Cortex of kidney (tissue), 1 donor: ENCODE results near the gene KCTD13.
A peak's percentile ranks its signal among the peaks of the same experiment; 100 is the strongest.
"Not testable (repeated sequence)": the region's sequence is repeated elsewhere in the genome, so short reads cannot be mapped to it uniquely, and the experiment has no call there.

ENCODE experiments used
- DNase-seq: peaks from one replicate; lab custom pipeline; 2025; lab: John Stamatoyannopoulos, UW

KCTD13 gene, protein sequence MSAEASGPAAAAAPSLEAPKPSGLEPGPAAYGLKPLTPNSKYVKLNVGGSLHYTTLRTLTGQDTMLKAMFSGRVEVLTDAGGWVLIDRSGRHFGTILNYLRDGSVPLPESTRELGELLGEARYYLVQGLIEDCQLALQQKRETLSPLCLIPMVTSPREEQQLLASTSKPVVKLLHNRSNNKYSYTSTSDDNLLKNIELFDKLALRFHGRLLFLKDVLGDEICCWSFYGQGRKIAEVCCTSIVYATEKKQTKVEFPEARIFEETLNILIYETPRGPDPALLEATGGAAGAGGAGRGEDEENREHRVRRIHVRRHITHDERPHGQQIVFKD

DNA sequence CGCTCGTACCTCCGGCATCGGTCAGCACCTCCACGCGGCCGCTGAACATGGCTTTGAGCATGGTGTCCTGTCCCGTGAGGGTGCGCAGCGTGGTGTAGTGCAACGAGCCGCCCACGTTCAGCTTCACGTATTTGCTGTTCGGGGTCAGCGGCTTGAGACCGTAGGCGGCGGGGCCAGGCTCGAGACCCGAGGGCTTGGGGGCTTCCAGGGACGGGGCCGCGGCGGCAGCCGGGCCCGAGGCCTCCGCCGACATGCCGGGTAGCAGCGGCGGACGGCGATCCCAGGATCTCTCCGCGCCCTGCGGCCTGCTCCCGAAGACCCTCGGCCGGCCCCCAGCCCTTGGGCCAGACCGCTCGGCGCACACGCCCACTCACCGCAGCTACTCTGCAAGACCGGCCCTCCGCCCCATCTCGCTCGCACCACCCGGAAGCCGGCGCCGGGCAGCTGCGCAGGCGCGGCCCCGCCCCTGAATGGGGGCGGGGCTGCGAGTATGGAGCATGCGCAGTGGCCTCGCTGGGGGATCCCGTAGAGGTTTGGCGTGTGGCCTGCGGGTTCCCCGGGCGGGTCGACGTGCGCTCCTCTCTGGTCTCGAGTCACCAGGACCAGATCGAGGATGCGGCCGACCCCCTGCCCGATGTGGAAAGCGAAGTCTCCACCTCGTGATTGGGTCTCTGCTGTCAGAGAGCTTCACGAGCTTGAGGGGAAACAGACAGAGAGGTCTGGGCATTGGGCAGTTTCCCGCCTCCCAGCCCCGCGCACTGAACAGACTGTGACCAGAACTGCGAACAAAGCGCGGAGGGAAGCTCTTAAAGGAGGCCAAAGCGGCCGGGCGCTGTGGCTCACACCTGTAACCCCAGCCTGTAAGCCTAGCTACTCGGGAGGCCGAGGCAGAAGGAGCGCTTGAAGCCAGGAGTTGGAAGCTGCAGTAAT is at the start of gene KCTD13:
TSS of gene KCTD13 (minus strand) at position 446 of the 930 bp plus-strand sequence. CDS start at position 253, 193 bp downstream.
- peak; percentile 60 for DNase-seq

DNA sequence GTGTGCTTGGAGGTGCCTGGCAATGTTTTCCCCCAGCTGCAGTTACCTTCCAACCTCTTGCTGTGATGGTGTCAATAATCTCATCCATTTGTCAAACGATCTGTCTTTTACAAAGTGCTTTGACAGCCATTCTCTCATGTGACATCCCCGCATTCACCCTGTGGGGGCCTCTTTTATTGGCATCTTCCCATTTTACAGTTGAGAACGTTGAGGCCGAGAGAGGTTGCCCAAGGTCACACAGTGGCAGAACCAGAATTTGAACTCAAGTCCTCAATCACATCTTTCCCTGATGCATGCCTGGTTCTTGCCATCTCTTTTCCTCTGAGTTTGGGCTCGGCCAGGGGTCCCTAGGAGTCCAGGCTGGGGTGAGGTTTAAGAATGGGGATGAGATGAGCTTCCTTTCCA is 49.1 kb upstream of the KCTD13 start:
- no peak for DNase-seq

DNA sequence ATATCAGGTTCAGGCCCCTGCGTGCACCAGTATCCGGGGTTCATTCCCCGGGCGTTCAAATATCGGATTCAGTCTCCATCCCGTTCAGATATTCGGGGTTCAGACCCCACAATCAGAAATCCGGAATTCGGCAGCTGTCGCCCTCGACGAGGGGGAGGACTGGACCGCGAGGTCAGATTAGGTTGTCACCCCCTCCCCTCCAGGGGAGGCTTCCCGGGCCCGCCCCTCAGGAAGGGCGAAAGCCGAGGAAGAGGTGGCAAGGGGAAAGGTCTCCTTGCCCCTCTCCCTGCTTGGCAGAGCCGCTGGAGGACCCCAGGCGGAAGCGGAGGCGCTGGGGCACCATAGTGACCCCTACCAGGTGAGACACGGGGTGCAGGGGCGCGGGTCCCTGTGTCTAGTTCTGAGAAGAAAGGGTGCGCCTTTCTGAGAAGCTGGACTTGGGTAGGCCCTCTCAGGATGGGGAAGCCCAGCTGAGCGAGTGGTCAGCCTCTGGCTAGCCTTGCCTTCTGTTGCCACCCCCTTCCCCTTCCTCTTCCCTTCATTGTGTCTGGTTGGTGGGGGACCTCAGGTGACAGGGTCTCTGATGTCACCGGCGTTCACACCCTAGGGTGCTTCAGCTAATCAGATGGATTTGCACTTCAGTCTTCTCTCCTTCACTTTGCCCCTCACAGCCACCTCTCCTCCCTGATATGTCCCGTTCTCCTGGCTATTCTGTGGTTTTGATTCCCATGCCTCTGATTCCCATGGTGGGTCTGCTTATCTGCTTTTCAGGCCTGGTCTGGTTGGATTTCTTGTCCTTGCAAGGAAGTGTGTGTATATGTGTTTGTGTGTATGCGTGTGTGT is 48.5 kb upstream of the KCTD13 start:
- no peak for DNase-seq

DNA sequence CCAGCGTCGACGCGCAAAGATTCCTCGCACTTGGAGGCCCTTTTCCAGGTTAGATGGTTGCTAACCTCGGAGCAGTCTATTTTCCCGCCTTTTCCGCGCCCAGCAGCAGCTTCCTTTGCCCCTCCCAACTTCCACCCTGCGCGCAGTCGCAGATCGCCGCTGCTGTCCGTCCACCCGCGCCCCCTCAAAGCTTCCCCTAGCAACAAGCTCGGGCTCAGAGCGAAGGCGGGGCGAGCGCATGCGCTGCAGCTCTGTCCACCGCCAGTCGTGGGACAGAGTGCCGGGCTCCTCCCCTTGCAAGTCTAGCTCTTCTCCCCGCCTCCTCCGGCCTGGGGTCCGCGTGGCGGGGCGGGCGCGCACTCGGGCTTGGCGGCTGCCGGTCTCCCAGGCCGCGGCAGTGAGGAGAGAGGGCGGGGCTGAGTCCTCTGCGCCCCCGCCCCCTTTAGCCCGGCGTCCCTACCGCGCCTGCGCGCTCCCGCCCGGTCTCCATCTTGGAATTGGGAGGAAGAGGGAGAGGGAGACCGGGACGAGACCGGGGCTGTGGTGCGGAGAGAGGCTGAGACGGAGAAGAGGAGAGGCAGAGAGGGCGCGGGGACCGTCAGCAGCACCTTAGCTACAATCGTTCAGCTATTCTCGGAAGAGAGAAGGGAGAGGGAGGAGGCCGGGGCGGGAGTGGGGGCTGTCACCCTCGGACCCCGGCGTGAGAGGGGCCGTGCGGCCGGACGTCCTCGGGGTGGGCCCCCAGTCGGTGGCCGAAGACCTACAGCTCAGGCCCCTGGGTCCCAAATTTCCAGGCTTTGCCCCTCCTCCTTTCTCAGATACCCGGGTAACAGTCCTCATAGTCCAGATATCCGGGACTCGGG is 47.6 kb upstream of the KCTD13 start, which contains the start of gene TAOK2:
TSS of gene TAOK2 (plus strand) at position 485 of the 863 bp plus-strand sequence. CDS start 3,905 bp downstream, outside the sequence.
- peak; percentile 93 for DNase-seq

DNA sequence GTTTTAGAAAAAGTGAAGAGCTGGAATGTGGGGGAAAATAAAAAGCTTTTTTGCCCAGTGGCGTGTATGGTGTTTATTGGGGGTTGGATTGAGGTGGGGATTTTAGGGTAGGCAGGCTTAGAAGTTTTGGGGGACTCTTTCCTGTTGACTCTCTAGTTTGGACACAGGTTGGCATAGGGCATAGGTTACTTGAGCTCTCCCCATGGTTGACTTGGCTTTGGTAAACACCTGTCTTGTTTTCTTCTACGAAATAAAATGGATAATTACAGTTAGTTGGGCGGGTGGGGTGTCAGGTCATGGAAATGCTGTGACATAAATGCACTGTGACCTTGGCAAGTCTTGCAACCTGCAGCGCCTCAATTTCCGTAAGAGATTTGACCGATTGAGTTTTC is 47.0 kb upstream of the KCTD13 start:
- DNase-seq: no peak

DNA sequence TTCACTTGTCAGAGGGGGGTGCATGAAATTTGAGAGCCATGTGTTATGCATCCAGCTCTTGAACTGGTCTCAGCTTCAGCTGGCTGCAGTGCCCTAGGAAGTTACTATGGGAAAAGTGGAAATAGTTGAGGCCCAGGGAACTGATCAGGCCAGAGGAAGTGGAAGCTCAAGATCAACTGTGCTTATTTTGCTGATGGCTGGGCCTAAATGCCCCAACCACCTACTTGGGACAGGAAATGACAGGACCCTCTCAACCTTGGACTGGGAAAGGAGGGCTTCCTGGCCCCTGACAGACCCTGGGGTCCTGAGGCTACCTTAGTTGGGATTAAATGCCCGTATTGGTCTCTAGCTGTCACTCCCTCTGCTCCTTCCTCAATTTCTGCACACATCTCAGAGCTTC is 46.5 kb upstream of the KCTD13 start:
- no peak for DNase-seq

DNA sequence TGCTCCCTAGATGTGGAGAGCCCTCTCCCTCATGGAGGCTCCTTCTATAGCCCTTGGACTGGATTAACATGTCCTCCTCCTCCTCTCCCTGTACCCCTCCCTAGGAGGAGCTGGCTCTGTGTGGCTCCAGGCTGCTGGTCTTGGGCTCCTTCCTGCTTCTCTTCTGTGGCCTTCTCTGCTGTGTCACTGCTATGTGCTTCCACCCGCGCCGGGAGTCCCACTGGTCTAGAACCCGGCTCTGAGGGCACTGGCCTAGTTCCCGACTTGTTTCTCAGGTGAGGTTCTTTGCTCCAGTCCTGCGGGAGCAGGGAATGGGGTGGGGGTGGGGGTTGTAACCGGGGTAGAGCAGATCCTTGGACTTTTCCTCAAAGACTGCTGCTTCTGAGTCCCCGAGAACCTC is 45.3 kb upstream of the KCTD13 start:
- DNase-seq: no peak

DNA sequence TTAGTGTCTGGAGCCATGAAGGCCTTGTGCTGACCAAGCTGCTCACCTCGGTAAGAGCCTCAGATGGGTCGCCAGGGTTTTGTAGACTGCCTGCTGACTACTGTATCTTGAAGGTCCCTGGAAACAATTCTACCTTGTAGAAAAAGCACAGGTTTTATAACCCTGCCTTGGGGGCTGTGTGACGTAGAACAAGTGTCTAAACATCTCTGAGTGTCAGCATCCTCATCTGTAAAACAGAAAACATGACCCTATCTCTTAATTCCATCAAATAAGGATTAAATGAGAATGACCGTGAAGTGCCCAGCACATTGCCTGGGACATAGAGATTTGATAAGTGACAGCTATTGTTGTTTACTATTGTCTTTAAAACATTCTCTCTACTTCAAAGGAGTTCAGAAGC is 42.2 kb upstream of the KCTD13 start:
- DNase-seq: no peak

DNA sequence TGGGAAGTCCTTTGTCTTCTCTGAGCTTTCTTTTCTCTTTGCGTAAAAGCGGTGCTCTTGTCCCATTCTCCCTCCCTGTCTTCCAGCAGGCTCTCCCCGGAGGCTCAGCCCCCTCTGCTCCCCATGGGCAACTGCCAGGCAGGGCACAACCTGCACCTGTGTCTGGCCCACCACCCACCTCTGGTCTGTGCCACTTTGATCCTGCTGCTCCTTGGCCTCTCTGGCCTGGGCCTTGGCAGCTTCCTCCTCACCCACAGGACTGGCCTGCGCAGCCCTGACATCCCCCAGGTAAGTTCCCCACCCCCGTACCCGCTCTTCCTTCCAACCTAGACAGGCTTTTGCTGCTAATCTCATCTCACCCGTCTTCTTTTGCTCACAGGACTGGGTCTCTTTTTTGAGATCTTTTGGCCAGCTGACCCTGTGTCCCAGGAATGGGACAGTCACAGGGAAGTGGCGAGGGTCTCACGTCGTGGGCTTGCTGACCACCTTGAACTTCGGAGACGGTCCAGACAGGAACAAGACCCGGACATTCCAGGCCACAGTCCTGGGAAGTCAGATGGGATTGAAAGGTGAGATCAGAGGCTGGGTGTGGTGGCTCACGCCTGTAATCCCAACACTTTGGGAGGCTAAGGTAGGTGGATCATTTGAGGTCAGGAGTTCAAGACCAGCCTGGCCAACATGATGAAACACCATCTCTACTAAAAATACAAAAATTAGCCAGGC is 37.2 kb upstream of the KCTD13 start:
- no peak for DNase-seq

DNA sequence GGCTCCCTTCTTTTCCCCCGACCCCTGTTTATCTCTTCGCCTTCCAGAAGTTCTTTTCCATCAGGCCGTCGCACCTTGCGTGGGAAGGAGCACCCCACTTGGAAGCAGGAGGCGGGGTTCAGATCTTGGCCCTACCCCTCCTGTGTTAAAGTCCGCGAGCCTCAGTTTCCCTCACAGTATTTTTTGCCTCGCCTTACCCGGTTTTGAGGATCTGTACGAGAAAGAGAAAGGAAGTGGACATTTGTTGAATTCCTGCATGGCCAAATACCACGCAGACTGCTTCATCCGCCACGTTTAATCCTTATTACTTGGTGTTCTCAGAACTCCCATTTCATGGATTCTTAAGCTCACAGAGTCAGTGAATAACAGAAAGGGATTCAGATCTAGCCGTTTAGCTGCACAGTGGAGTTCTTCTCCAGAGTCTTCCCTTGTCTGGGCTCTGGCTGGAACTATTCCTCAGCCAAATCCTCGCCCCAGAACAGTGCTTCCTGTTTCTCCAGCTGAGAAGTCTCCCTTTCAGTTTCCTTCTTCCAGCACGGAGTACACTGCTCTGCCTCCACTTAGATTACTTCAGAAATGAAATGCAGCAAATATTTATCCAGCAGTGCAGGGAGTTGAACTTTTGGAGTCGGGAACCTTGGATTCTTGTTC is 36.4 kb upstream of the KCTD13 start:
- DNase-seq: no peak

DNA sequence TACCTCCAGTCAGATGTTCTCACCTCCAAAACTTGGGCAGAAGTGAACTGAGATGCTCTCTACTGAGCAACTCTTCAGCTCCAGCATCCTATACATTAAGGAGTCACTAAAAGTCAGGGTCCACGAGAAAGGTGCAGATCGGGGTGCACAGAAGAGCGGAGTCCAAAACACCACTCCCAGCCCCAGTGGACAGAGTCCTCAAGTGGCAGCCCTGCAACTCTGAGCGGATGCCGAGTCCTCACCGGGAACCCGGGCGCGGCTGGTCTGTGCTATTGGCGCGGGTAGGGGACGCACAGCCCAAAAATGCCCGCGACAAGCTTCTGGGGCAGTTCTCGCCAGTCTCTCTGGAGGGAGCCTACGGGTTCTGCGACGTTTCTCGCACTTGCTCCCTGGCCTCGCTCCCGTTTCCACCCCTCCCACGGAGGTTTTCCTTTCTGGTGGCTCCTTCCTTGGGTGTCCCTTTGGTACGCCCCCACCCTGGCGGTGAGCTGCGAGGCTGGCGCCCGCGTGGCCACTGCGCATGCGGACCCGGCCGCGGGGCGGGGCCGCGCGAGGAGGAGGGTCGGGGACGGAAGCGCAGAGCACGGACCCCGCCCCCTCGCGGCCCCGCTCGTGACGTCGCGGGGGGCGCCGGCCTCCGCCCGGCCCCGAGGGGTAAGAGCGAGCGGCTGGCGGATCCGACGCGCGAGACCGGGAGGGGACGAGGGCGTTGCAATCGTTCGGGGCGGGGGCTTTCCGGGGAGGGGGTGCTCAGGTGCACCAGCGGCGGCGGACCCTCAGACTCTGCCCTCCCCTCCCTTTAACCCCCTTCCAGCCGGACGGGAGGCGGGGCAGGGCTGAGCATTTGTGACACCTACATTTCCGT is 35.7 kb upstream of the KCTD13 start, which contains the start of gene TMEM219:
TSS of gene TMEM219 (plus strand) at position 601 of the 865 bp plus-strand sequence. CDS start 1,065 bp downstream, outside the sequence.
- DNase-seq: no peak

DNA sequence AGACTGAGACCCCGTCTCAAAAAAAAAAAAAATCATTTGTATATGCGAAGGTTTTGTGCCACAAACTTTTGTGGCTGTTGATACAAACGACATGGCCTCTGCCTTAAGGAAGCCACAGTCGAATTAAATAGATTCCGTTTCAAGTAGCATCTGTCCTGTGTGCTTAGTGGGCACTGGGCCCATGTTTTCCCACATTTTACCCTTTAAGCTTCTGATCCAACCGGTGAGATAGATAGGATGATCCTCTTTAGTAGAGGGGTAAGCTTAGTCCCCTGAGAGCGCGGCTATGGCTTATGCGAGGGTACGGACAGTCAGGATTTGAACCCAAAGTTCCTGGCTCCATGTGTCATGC is 35.1 kb upstream of the KCTD13 start:
- DNase-seq: no peak

DNA sequence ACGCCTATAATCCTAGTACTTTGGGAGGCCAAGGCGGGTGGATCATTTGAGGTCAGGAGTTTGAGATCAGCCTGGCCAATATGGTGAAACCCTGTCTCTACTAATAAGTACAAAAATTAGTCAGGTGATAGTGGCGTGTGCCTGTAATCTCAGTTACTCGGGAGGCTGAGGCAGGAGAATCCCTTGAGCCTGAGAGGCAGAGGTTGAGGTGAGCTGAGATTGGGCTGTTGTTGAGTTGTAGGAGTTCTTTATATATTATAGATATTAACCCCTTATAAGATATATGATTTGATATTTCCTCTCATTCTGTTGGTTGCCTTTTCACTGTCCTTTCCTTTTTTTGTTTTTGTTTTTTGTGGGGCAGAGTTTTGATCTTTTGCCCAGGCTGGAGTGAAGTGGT is 33.8 kb upstream of the KCTD13 start:
- DNase-seq: not testable (repeated sequence)

DNA sequence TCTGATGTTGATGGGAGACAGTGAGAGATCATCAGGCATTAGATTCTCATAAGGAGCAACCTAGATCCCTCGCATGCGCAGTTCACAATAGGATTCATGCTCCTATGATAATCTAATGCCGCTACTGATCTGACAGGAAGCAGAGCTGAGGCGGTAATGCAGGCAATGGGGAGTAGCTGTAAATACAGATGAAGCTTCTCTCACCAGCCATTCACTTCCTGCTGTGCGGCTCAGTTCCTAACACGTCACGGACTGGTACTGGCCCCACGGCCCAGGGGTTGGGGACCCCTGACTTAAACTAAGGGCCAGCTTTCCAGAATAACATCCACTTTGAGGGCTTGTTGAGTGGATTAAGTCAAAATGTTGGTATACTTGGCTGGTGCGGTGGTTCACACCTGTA is 33.3 kb upstream of the KCTD13 start:
- no peak for DNase-seq

DNA sequence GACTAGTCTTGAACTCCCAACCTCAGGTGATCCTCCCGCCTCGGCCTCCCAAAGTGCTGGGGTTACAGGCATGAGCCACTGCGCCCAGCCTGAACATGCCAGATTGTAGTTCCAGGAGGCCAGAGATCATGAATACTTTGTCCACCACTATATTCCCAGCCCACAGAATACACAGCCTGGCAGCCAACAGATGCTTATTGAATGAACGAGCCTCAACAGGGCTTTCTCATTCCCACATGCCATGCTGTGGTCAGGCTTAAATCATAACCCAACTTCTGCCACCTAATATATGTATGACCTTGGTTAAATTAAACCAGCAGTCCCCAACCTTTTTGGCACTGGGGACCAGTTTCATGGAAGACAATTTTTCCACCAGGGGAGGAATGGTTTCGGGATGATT is 32.7 kb upstream of the KCTD13 start:
- DNase-seq: no peak

DNA sequence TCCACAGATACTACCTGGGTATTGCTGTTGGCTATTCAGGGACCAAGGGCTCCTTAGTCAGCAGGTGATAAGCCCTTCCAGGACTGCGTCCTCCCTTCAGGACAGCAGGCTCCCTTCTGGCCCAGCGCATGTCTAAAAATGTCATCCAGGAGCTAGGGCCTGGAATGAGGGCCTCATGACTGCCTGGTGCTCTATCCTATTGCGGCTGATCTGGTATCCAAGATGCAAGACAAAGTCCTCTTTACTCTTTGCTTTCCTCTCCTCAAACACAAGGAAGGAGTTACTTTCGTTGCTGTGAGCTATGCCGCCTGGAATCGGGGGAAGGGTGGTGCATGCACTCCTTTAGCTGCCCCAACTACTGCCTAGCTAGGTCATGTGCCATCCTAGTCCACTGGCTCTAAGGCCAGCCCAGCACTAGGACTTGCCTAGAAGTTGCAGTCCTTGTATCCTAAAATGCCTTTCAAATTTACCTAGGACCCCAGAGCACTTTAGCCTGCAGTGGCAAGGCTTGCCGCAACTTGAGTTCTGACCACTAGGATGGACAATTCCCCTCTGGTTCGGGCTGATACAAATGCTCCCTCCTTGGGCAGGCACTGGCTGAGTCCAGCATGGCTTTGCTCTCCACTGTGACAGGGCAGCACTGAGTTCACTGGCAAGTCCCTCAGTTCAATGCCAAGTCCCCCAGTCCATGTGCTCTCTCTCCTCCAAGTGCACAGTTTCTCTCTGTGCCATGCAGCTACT is 25.8 kb upstream of the KCTD13 start:
- no peak for DNase-seq

DNA sequence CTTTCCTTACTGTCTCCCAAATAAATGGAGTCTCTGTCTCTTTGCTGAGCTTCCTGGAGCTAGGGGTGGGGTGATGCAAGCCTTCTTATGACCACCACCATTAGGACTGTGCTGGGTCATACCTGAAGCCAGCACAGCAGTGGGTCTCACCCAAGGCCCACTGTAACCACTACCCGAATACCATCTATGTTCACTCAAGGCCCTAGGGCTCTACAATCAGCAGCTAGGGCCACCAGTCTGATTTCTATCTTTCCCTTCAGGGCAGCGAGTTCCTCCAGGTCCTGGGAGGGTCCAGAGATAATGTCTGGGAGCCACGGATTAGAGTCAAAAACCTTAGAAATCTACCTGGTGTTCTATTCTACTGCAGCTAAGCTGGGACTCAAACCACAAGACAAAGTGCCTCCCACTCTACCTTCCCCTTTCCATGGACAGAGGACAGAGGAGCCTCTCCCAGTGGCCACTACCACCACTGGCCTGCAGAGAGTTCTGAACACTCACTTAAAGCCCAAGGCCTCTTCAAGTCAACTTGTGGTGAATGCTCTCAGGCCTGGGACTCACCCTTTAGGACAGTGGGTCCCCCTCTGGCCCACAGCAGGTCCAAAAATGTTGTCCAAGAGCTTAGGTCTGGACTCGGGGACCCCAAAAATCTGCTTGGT is 24.9 kb upstream of the KCTD13 start:
- DNase-seq: no peak

DNA sequence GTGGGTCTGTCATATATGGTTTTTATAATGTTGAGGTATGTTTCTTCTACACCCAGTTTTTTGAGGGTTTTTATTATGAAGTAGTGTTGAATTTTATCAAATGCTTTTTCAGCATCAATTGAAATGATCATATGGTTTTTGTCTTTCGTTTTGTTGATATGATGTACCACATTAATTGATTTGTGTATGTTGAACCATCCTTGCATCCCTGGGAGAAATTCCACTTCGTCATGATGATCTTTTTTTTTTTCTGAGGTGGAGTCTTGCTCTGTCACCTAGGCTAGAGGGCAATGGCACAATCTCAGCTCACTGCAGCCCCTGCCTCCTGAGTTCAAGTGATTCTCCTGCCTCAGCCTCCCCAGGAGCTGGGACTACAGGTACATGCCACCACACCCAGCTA is 21.9 kb upstream of the KCTD13 start:
- DNase-seq: no peak
